Ishikawa (cell line): ENCODE data around the gene ALDH3B1.

ENCODE experiments used
- CEBPB ChIP-seq: IDR thresholded peaks from 2 replicates; pipeline ENCODE4 v1.6.1; 2012
- CREB1 ChIP-seq: IDR thresholded peaks from 2 replicates; pipeline ENCODE4 v1.6.1; 2012; ENCODE audit warnings: low read depth
- EGR1 ChIP-seq: IDR thresholded peaks from 2 replicates; pipeline ENCODE4 v1.6.1; 2012
- EP300 ChIP-seq: IDR thresholded peaks from 2 replicates; pipeline ENCODE4 v1.6.1; 2012; ENCODE audit warnings: borderline replicate concordance
- FOXM1 ChIP-seq: IDR thresholded peaks from 2 replicates; pipeline ENCODE4 v1.6.1; 2012; ENCODE audit warnings: low read depth, borderline replicate concordance
- NFIC ChIP-seq: IDR thresholded peaks from 2 replicates; pipeline ENCODE4 v1.6.1; 2012
- RAD21 ChIP-seq: IDR thresholded peaks from 2 replicates; pipeline ENCODE4 v1.6.1; 2012; ENCODE audit warnings: low read depth
- TAF1 ChIP-seq: IDR thresholded peaks from 2 replicates; pipeline ENCODE4 v1.6.1; 2012; ENCODE audit warnings: low read depth, mild to moderate bottlenecking
- TCF12 ChIP-seq: IDR thresholded peaks from 2 replicates; pipeline ENCODE4 v1.6.1; 2012; ENCODE audit warnings: low read depth
- TEAD4 ChIP-seq: IDR thresholded peaks from 2 replicates; pipeline ENCODE4 v1.6.1; 2012
- YY1 ChIP-seq: IDR thresholded peaks from 2 replicates; pipeline ENCODE4 v1.6.1; 2012; ENCODE audit warnings: low read depth
- ZBTB7A ChIP-seq: IDR thresholded peaks from 2 replicates; pipeline ENCODE4 v1.6.1; 2012; ENCODE audit warnings: low read depth
- TF ChIP-seq, protein P1 (sequence below): IDR thresholded peaks from 2 replicates; pipeline ENCODE4 v1.6.1; 2012
- TF ChIP-seq, protein P2 (sequence below): IDR thresholded peaks from 2 replicates; pipeline ENCODE4 v1.6.1; 2012
- TF ChIP-seq, protein P3 (sequence below): IDR thresholded peaks from 2 replicates; pipeline ENCODE4 v1.6.1; 2012; ENCODE audit warnings: low read depth, mild to moderate bottlenecking

ALDH3B1 gene

DNA sequence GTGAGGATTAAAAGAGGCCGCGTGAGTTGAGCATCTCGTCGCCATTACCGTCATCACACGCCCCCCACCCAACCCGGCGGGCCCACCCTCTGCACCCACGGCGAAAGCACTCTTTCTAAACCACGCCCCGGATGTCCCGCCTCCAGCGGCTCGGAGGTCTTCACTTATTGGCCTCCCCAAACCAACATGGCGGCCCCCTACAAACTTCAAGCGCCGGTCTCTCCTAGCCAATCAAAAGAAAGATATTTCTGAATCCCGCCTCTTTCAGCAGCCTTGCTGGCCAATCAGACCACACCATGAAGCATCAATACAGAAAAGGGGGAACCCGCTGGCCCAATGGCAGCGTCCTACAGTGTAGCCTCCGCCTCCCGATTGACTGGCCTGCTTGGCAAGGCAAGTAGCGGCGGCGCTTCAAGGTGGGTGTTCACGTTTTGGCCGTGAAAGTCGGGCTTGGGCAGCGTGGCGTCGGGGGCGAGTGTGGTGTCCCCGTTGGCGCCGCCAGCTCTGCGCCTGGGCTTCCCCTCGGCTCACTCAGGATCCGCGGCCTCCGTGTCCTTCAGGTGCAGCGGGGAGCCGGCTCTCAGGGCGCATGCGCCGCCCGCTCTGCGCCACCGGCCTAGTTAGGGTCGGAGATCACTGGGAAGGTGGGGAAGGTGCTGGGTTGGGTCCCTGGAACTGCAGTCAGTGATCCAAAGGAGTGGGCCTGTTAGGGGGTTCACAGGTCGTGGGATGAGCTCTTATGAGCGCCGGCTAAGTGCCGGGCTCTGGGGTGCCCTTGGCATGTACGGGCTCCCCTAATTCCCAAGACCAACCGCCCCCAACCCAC is 20.4 kb downstream of the ALDH3B1 start, which contains the start of gene NDUFS8:
Gene NDUFS8, plus strand, starts transcription at position 364 of the 826 bp plus-strand sequence. CDS start 1,471 bp downstream, outside the sequence.
- TF ChIP-seq EP300 (no peak), ZBTB7A (peak; percentile 89; the same call in 1 of the 2 replicates), CEBPB (no peak), YY1 (peak; percentile 89), NFIC (0 out of 2 replicates have a peak, but pooled peaks have one; percentile 20), TAF1 (peak; percentile 70), TCF12 (peak; percentile 25; the same call in 1 of the 2 replicates), TEAD4 (no peak), EGR1 (no peak), FOXM1 (no peak), RAD21 (no peak)
- TF ChIP-seq, protein P1, sequence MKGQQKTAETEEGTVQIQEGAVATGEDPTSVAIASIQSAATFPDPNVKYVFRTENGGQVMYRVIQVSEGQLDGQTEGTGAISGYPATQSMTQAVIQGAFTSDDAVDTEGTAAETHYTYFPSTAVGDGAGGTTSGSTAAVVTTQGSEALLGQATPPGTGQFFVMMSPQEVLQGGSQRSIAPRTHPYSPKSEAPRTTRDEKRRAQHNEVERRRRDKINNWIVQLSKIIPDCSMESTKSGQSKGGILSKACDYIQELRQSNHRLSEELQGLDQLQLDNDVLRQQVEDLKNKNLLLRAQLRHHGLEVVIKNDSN: no peak
- TF ChIP-seq, protein P2, sequence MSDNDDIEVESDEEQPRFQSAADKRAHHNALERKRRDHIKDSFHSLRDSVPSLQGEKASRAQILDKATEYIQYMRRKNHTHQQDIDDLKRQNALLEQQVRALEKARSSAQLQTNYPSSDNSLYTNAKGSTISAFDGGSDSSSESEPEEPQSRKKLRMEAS: peak; percentile 76
- TF ChIP-seq, protein P3, sequence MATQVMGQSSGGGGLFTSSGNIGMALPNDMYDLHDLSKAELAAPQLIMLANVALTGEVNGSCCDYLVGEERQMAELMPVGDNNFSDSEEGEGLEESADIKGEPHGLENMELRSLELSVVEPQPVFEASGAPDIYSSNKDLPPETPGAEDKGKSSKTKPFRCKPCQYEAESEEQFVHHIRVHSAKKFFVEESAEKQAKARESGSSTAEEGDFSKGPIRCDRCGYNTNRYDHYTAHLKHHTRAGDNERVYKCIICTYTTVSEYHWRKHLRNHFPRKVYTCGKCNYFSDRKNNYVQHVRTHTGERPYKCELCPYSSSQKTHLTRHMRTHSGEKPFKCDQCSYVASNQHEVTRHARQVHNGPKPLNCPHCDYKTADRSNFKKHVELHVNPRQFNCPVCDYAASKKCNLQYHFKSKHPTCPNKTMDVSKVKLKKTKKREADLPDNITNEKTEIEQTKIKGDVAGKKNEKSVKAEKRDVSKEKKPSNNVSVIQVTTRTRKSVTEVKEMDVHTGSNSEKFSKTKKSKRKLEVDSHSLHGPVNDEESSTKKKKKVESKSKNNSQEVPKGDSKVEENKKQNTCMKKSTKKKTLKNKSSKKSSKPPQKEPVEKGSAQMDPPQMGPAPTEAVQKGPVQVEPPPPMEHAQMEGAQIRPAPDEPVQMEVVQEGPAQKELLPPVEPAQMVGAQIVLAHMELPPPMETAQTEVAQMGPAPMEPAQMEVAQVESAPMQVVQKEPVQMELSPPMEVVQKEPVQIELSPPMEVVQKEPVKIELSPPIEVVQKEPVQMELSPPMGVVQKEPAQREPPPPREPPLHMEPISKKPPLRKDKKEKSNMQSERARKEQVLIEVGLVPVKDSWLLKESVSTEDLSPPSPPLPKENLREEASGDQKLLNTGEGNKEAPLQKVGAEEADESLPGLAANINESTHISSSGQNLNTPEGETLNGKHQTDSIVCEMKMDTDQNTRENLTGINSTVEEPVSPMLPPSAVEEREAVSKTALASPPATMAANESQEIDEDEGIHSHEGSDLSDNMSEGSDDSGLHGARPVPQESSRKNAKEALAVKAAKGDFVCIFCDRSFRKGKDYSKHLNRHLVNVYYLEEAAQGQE: no peak

GRCh38 chr11:68031144-68031464 is 21.0 kb downstream of the ALDH3B1 start:
- TF ChIP-seq, protein P1: no peak
- TF ChIP-seq, protein P3: no peak

- no peak for TF ChIP-seq ZBTB7A
- TF ChIP-seq CEBPB: no peak
- no peak for TF ChIP-seq FOXM1
Measured at GRCh38 chr11:68032003-68032402, 21.9 kb downstream of the ALDH3B1 start.

- no peak for TF ChIP-seq TCF12
- no peak for TF ChIP-seq TEAD4
- no peak for TF ChIP-seq RAD21
- TF ChIP-seq, protein P1: no peak
- TF ChIP-seq, protein P2: no peak
- no peak for TF ChIP-seq ZBTB7A
- no peak for TF ChIP-seq CREB1
- no peak for TF ChIP-seq NFIC
- TF ChIP-seq CEBPB: no peak
- TF ChIP-seq, protein P3: no peak
- TF ChIP-seq EGR1: no peak
- TF ChIP-seq YY1: no peak
- TF ChIP-seq TAF1: no peak
- no peak for TF ChIP-seq EP300
- no peak for TF ChIP-seq FOXM1
Measured at GRCh38 chr11:68032997-68033707, 23.0 kb downstream of the ALDH3B1 start.
